GM19193 (cell line): Measurements from ENCODE around the gene MRPS17.

Experiments used
- POLR2A ChIP-seq: IDR thresholded peaks from 4 replicates; pipeline ENCODE4 v1.6.1; 2011; ENCODE audit not compliant: insufficient read depth, insufficient read length; ENCODE audit errors: extremely low read depth

The MRPS17 gene

DNA sequence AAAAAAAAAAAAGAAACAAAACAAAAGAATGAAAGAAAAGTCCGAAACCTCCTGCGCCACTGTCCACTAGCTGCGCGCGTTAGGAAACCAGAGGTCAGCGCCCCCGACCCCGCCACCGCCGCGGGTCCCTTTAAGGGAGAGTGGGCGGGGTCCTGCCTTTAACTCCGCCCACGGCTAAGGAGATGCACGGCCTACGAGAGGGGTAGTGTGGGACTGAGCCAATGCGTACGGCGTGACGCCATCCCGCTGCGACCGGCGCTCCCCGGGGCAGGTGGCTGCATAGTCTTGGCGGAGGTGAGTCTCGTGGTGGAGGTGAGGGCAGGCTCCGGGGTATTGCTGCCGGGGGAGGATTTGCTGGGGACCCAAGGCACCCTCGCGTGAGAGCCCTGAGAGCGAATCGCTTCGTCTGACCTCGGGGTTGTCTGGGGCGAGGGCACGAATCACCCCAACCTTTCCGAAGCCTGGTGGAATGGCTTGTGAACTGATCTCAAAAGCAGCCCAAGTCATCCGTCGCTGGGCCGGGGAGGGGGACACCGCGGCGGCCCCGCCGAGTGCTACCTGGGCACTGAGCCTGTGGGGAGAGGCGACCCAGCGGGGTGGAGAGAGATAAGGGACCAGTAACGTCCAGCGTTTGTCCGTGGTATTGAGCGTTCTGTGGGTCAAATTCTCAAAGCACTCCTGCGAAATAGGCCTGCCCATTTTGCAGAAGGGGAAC, at the start of gene MRPS17:
Gene MRPS17, plus strand, starts transcription at position 241 of the 715 bp plus-strand sequence. CDS start 1,319 bp downstream, outside the sequence.
- peak; percentile 94 for TF ChIP-seq POLR2A

GRCh38 chr7:55903985-55904759, 47.5 kb upstream of the MRPS17 start:
- no peak for TF ChIP-seq POLR2A

GRCh38 chr7:55912748-55913158, 38.9 kb upstream of the MRPS17 start:
- no peak for TF ChIP-seq POLR2A

DNA sequence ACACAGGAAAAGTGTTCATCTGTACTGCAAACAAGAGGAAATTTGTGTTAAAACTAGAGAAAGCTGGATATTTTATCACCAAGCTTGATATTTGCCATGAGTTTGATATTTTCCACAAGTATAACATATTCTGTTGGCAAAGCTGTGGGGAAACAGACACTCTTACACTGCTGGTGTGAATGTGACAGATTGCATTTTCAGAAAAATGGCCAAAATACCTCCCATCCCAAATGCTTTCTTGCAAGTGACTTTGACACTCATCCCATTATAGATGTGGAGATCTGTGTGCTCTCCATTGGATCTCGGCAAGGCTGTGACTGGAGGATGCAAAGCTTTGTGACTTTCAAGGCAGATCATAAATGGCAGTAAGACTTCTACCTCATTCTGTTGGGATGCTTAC, 33.9 kb upstream of the MRPS17 start:
- no peak for TF ChIP-seq POLR2A

DNA sequence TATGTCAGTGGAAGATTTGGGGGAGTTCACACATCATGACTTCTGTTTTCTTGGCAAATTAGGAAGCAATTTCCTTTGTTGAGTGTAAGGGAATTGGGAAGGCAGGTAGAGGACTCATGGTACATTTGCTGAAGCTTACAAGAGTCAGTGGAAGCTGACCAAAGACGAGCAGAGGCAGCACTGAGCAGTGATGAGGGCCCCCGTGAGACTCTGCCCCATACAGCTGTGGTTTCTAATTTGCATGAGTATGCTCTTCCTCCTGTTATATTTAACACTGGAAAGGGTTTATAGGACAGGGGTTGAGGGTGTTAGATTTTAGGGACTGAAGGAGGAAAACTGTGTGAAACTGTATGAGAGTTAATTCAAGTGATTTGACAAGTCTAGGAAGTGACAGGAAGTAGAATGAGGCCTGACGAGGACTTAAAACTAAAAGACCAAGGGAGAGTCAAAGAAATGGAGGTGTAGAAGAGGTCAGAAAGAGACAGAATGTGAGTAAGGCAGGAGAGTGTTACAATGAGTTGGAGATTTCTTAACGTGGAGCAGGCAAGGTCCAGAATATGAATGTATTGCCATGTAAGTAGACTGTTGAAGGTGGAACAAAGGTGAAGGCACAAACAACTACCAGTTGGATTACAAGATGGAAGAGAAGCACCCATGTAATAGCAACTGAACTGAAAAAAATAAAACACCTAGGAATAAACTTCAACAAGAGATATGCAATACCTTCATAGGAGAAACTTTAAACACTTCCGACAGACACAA, 23.5 kb upstream of the MRPS17 start:
- no peak for TF ChIP-seq POLR2A

GRCh38 chr7:55931421-55932151, 20.1 kb upstream of the MRPS17 start:
- TF ChIP-seq POLR2A: no peak

DNA sequence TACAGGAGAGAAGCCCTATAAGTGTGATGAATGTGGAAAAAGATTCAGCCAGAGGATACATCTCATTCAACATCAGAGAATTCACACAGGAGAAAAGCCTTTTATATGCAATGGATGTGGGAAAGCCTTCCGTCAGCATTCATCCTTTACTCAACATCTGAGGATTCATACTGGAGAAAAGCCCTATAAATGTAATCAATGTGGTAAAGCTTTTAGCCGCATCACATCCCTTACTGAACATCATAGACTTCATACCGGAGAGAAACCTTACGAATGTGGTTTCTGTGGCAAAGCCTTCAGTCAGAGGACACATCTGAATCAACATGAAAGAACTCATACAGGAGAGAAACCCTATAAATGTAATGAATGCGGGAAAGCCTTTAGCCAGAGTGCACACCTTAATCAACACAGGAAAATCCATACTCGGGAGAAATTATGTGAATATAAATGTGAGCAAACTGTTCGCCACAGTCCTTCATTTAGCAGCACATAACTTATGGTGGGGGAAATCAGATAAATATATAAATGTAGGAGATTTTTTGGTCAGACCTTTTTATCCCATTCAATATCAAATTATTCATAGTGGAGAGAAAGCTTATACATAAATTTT, 12.1 kb upstream of the MRPS17 start:
- TF ChIP-seq POLR2A: no peak

DNA sequence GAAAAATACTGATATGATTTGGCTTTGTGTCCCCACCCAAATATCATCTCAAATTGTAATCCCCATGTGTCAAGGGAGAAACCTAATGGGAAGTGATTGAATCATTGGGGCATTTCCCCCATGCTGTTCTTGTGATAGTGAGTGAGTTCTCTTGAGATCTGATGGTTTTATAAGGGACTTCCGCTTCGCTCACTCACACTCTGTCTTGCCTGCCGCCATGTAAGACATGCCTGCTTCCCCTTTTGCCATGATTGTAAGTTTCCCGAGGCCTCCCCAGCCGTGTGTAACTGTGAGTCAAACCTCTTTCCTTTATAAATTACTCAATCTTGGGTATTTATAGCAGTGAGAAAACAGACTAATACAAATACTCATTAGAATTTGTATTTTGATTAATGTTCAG, 5.1 kb upstream of the MRPS17 start:
- no peak for TF ChIP-seq POLR2A

DNA sequence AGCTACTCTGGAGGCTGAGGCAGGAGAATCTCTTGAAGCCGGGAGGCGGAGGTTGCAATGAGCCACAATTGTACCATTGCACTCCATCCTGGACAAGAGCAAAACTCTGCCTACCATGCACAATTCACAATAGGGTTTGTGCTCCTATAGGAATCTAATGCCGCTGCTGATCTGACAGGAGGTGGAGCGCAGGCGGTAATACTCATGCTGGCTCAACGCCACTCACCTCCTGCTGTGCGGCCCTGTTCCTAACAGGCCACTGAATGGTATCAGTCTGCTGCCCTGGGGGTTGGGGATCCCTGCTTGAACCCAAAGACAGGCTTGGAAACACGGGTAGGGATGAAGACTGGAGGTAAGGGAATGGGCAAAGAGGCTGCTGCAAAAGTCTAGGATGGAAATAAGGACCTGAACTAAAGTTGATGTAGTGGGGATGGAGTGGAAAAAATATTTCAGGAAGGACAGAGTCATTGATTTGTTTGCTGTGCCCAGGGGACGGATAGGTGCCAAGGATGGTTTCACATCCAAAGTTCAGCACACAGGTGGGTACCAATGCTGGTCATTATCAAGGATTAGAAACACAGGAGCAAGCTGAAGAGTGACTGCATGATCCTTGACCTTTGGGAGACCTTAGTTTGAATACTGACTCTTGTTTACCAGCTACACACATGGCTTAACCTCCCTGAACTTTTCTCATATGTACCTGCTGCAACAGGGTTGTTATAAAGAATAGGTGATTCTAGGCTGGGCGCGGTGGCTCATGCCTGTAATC, 2.2 kb downstream of the MRPS17 start:
- no peak for TF ChIP-seq POLR2A

GRCh38 chr7:55957190-55957589, 5.5 kb downstream of the MRPS17 start:
- no peak for TF ChIP-seq POLR2A

GRCh38 chr7:55962014-55962413, 10.3 kb downstream of the MRPS17 start:
- no peak for TF ChIP-seq POLR2A

DNA sequence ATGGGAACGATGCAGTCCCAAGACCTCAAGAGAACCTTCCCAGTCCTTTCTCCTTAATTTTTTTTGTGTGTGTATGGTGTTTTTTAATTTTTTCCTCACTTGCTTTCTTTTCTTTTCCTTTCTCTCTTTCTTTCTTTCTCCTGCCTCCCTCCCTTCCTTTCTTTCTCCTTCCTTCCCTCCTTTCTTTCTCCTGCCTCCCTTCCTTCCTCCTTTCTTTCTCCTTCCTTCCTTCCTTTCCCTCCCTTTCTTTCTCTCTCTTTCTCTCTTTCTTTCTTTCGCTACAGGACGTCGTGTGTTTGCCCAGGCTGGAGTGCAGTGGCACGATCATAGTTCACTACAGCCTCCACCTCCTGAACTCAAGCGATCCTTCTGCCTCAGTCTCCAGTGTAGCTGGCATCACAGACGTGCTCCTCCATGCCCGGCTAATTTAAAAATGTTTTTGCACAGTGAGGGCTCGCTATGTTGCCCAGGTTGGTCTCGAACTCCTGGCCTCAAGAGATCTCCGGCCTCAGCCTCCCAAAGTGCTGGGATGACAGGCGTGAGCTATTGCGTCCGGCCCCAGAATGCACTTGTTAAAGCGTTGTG, 12.0 kb downstream of the MRPS17 start:
- TF ChIP-seq POLR2A: no peak
